Measurements from ENCODE around the gene FCHSD2. TPM values are rescaled to one million over a fixed set of nuclear protein-coding genes. Genes with fewer than 3 reads are reported as not detected.

Gene FCHSD2
- total and polyA plus RNA-seq, 4 donors = 14.7 to 41.6 (median 32.6) TPM

DNA sequence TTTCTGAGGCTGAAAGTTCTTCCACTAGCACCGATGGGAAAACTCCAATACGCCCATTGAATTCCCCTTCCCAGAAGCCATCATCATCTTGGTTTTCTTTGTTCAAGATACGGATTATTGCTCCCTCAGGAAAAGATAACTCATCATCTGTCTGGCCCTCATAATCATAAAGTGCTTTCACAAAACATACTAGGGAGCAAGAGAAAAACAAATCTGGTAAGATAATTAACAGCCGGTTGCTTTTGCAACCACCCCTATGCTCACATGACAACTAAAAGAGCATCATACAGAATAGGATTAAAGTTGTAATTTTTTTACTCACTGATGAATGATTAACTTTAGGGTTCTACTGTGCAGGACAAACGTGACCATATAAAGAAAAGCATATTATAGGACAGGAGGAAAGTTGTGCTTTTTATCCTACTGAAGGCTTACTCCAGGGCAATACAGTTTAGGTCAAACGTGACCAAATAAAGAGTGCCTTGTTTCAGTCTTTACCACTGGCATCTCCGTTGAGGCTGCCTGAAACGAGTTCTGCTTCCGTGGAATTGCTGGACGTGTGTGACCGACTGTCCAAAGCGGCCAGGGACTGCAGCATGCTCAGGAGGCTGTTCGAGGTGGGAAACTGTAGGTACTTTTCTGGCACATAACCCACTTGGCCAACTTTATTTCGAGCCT is 299.3 kb downstream of the FCHSD2 start:
- DNase-seq = peak in 1 of 3 donors; percentile 47
- peaks cover 4 to 32% (median 11%) of the 10 kb centered on the region in 4 donors for H3K36me3 ChIP-seq (ENCODE audit: control insufficient read depth in 4 of 4, insufficient read depth in 4 of 4, low read length in 4 of 4)
- H3K27me3 ChIP-seq (ENCODE audit: control insufficient read depth in 3 of 3, insufficient read depth in 3 of 3, low read length in 2 of 3) = no peaks in the 10 kb centered on the region
- no peaks in the 10 kb centered on the region for H3K9me3 ChIP-seq (ENCODE audit: control insufficient read depth in 4 of 4, insufficient read depth in 3 of 4, low read length in 3 of 4)
- no peak overlapping the region for H3K4me3 ChIP-seq
- no peak for ATAC-seq (ENCODE audit: insufficient read depth, low FRiP score)
- H3K9ac ChIP-seq (ENCODE audit: insufficient read depth in 1 of 2, low read length in 2 of 2) = no peak overlapping the region
- H3K4me1 ChIP-seq (ENCODE audit: control insufficient read depth in 5 of 5, insufficient read depth in 5 of 5, low read length in 5 of 5) = peaks cover 2 to 28% (median 8%) of the 10 kb centered on the region in 5 donors
- H3K27ac ChIP-seq (ENCODE audit: low read depth in 1 of 2, low read length in 1 of 2) = peak overlapping the region in 1 of 2 donors; percentile 35
- no peak for TF ChIP-seq CTCF (IDR thresholded peaks at IDR 0.05; ENCODE audit: control extremely low read depth, extremely low read depth)
- WGBS, 2 donors = 92 to 93% methylated on average over 14 of the region's 14 CpGs

- ATAC-seq (ENCODE audit: insufficient read depth, low FRiP score) (no peak), DNase-seq (no peak)
- Histone ChIP-seq H3K9me3 (ENCODE audit: control insufficient read depth in 4 of 4, insufficient read depth in 3 of 4, low read length in 3 of 4) (no peaks in the 10 kb centered on the region), H3K27me3 (ENCODE audit: control insufficient read depth in 3 of 3, insufficient read depth in 3 of 3, low read length in 2 of 3) (no peaks in the 10 kb centered on the region), H3K9ac (ENCODE audit: insufficient read depth in 1 of 2, low read length in 2 of 2) (no peak overlapping the region), H3K36me3 (ENCODE audit: control insufficient read depth in 4 of 4, insufficient read depth in 4 of 4, low read length in 4 of 4) (peaks cover 4 to 34% (median 12%) of the 10 kb centered on the region in 4 donors), H3K4me1 (ENCODE audit: control insufficient read depth in 5 of 5, insufficient read depth in 5 of 5, low read length in 5 of 5) (peaks cover 2 to 28% (median 8%) of the 10 kb centered on the region in 5 donors), H3K4me3 (no peak overlapping the region), H3K27ac (ENCODE audit: low read depth in 1 of 2, low read length in 1 of 2) (peak overlapping the region in 1 of 2 donors; percentile 35)
- 83 to 87% methylated on average over 5 of the region's 5 CpGs for WGBS, 2 donors
- TF ChIP-seq CTCF (IDR thresholded peaks at IDR 0.05; ENCODE audit: control extremely low read depth, extremely low read depth) = no peak
Observed at GRCh38 chr11:72842126-72842525, 300.0 kb downstream of the FCHSD2 start.

DNA sequence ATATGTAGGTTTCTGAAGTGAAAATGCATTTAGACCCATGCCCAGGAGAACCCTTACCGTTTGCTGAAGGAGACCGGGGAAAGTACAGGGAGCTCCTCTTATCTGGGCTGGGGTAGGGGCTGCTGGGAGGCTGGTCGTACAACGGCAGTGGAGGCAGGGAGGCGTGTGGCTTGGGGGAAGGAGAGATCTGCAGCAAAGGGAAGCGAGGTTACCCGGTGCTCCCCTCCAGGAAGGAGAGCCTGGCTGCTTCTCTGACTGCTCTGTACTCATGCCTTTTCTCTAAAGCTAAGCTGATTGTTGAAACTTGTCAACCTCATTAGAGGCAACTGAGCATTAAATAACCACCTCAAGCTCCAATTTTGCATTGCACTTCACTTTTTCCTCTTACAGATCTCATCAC is 300.7 kb downstream of the FCHSD2 start:
- DNase-seq (no peak), ATAC-seq (ENCODE audit: insufficient read depth, low FRiP score) (no peak)
- peaks cover 4 to 31% (median 12%) of the 10 kb centered on the region in 4 donors for H3K36me3 ChIP-seq (ENCODE audit: control insufficient read depth in 4 of 4, insufficient read depth in 4 of 4, low read length in 4 of 4)
- H3K27ac ChIP-seq (ENCODE audit: low read depth in 1 of 2, low read length in 1 of 2) = no peak overlapping the region
- 83 to 89% methylated on average over 7 of the region's 7 CpGs for WGBS, 2 donors
- no peak overlapping the region for H3K4me3 ChIP-seq
- H3K4me1 ChIP-seq (ENCODE audit: control insufficient read depth in 5 of 5, insufficient read depth in 5 of 5, low read length in 5 of 5) = peaks cover 2 to 31% (median 9%) of the 10 kb centered on the region in 5 donors
- H3K9me3 ChIP-seq (ENCODE audit: control insufficient read depth in 4 of 4, insufficient read depth in 3 of 4, low read length in 3 of 4) = no peaks in the 10 kb centered on the region
- H3K27me3 ChIP-seq (ENCODE audit: control insufficient read depth in 3 of 3, insufficient read depth in 3 of 3, low read length in 2 of 3) = no peaks in the 10 kb centered on the region
- H3K9ac ChIP-seq (ENCODE audit: insufficient read depth in 1 of 2, low read length in 2 of 2) = no peak overlapping the region
- TF ChIP-seq CTCF (IDR thresholded peaks at IDR 0.05; ENCODE audit: control extremely low read depth, extremely low read depth) = no peak
